GM18951 (cell line): ENCODE data around the gene DPH1.

Source experiments
- POLR2A ChIP-seq: IDR thresholded peaks from 4 replicates; pipeline ENCODE4 v1.6.1; 2011; ENCODE audit warnings: mild to moderate bottlenecking; ENCODE audit not compliant: insufficient read length, insufficient read depth; ENCODE audit errors: extremely low read depth
- in situ Hi-C: fragments of 300-500 bp; cut with MboI; formaldehyde crosslinking; loops from one replicate; pipeline ENCODE4 v1.12.0; 2022; ENCODE audit warnings: low sequenced_read_pairs, mixed read lengths, inconsistent platforms; ENCODE audit not compliant: unreplicated experiment

Gene DPH1

GRCh38 chr17:2058586-2059546 is 28.9 kb downstream of the DPH1 start:
- in situ Hi-C loops: no loop called here
- peak; percentile 26 for TF ChIP-seq POLR2A

- no peak for TF ChIP-seq POLR2A
- in situ Hi-C loops: loop anchor here (10.0 kb wide), 1 partner anchor 185 kb away; no protein-coding TSS in a partner anchor
Observed at GRCh38 chr17:2059547-2060384, 29.8 kb downstream of the DPH1 start.

DNA sequence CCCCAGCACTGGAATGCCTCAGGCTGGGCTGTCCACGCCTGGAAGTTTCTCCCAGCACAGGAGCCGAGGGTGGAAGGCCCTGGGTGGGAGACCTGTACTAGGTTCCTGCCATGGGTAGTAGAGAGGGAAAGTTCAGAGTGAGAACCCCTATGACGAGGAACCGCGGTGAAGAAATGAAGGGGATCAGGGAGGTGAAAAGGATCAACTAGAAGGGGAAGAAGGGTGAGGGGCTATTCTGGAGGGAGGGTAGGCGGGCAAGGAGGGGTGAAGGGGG is 30.4 kb downstream of the DPH1 start:
- in situ Hi-C loops: loop anchor here (10.0 kb wide), 1 partner anchor 184 kb away; no protein-coding TSS in a partner anchor

GRCh38 chr17:2060681-2061440 is 30.9 kb downstream of the DPH1 start:
- in situ Hi-C loops: loop anchor here (10.0 kb wide), 1 partner anchor 184 kb away; no protein-coding TSS in a partner anchor
- no peak for TF ChIP-seq POLR2A

More for the DNA sequence above, 30.4 kb downstream of the DPH1 start:
- no peak for TF ChIP-seq POLR2A

DNA sequence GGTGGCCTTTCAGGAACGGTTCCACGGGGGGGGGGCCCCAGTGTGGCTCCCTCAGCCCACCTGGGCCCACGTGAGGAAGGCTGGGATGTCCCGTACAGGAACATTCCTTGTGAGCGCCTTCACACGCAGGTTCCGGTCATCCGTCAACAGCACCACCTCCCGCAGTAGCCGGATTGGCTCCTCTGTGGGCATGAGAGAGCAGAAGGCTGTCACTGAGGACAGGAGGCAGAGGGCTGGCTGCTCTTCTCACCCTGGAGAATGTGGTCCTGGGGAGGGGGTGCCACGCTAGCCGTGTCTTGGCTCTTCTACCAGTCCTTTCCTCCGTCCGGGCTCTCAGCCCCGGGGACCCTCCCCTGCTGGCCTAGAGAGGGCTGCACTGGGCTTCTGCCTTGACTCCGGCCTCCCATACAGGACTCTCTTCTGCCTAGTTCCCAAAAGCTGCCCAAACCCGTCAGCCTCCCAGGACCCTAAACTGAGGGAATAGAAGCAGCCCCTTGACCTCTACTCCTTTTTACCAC is 31.5 kb downstream of the DPH1 start:
- no peak for TF ChIP-seq POLR2A
- in situ Hi-C loops: loop anchor here (10.0 kb wide), 1 partner anchor 183 kb away; no protein-coding TSS in a partner anchor

DNA sequence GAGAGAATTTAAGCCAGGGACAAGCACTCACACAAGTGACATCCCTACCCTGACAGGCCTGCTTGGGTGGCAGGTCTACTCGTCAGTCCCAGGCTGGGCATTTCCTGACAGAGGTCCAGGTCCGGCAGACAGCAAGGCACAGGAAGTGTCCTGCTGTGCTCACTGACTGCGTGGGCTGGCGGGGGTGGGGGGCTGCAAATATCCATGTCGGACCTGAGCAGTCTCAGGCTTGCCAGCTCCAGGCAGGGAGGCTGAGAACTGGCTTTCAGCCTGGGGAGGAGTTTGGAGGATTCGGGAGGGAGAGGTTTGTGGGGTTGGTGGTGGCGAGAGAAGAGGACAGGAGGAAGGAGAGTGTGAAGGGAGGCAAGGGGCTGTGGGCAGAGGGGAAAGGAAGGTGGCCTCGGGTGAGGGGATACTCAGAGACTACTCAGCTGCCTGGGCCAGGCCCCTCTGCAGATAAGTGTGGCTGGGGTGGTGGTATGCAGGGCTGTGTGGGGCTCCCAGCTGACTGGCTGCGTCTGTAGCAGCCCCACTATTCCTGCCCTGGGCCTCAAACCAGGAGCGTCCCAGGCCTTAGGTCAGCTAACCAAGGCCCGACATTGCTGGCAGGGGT is 32.7 kb downstream of the DPH1 start:
- no peak for TF ChIP-seq POLR2A
- in situ Hi-C loops: loop anchor here (10.0 kb wide), 1 partner anchor 182 kb away; no protein-coding TSS in a partner anchor

DNA sequence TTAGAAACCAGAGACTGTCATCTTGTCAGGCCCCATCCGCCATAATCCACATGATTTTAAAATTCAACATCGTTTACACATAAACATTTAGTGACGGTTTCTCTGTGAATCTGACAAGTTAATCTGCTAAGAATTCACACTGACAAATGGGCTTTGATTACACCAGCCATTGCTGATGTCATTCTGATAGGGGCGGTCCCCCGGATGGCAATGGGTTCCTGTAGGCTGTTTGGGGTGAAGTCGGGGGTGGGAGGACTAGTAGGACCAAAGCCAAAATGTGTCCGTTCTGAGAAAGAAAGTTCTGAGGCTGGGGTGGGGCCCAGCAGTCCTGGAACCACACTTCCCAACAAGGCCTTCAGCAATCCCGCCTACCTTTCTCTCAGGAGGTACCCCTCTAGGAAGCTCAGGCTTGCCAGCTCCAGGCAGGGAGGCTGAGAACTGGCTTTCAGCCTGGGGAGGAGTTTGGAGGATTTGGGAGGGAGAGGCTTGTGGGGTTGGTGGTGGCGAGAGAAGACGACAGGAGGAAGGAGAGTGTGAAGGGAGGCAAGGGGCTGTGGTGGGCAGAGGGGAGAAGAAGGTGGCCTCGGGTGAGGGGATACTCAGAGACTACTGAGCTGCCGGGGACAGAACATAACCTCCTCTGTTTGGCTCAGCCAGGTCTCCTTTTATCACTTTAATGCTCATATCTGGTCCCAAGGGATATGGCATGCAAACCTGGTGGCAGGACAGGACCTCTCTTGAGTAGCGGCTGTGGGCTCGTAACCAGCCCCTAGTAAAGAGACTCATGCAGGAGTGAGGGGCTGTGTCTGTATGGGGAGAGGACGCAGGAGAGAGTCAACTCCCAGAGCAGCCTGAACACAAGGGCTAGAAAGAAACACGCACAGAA is 33.6 kb downstream of the DPH1 start:
- TF ChIP-seq POLR2A: no peak

GRCh38 chr17:2064147-2064489 is 34.2 kb downstream of the DPH1 start:
- TF ChIP-seq POLR2A: no peak
- in situ Hi-C loops: loop anchor here (10.0 kb wide), 1 partner anchor 181 kb away; no protein-coding TSS in a partner anchor

More for the DNA sequence above, 33.6 kb downstream of the DPH1 start:
- in situ Hi-C loops: loop anchor here (10.0 kb wide), 1 partner anchor 181 kb away; no protein-coding TSS in a partner anchor

GRCh38 chr17:2064520-2064971 is 34.6 kb downstream of the DPH1 start:
- TF ChIP-seq POLR2A: peak; percentile 6
- in situ Hi-C loops: loop anchor here (10.0 kb wide), 1 partner anchor 180 kb away; no protein-coding TSS in a partner anchor

DNA sequence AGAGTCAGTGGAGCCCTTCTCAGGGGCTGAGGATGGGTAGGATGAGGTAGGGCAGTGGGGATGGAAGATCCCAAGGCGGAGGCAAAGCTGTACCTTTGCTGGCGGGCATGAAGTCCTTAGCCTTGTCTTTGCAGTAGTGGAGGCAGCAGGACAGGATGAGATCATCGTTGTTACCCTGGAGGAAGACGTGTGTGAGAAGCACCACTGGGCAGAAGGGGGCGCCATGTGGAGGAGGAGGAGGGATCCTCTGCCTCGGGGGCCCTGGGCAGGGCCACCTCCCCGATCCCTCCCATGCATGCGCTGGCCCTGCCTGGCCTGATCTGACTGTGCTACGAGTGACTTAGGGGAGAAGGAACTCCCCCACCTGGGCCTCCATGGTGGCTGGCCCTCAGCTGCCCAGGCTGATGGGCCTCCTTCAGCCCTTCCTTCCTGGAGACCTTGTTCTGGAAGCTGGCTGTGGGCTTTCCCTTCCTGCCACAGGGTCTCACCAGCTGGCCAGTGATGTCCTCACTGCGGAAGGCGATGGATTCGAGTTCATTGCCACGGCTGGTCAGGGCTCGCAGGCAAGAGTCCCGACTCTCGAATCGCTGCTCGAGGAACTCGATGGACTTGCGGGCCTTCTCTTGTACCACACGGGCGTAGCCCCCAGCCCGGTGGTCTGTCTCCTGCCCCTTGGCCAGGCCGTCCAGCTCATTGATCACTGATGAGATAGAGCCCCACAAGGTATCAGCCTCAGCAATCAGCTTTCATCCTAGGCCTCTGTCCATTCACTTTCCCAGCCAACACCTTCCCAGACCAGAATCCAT is 35.2 kb downstream of the DPH1 start:
- in situ Hi-C loops: loop anchor here (10.0 kb wide), 1 partner anchor 180 kb away; no protein-coding TSS in a partner anchor
- no peak for TF ChIP-seq POLR2A

- TF ChIP-seq POLR2A: no peak
- in situ Hi-C loops: loop anchor here (10.0 kb wide), 1 partner anchor 179 kb away; no protein-coding TSS in a partner anchor
Observed at GRCh38 chr17:2065949-2066400, 36.0 kb downstream of the DPH1 start.
